GM12878 (cell line): ENCODE results near the gene MFN2. TPM values are rescaled to one million over a fixed set of nuclear protein-coding genes. Genes with fewer than 3 reads are reported as not detected.

ENCODE experiments used
- ATAC-seq: fragments of 200-7000 bp; cut with Tn5 transposase; 3 replicates; pipeline ENCODE4 v1.9.1; 2020; ENCODE audit warnings: mild to moderate bottlenecking, moderate library complexity
- BruUV-seq: library from RNA; stranded (reverse); fragments of 400-500 nt; replicated peaks from 2 replicates; lab custom pipeline; 2021; lab: Mats Ljungman, UMichigan
- CTCF ChIA-PET: fragments of 300-600 bp; sonication (Branson Sonifier 250); formaldehyde crosslinking; extraction: SDS; loops from one replicate; lab custom pipeline; 2021; ENCODE audit warnings: inconsistent platforms; lab: Yijun Ruan, JAX
- POLR2A ChIA-PET: fragments of 350-600 bp; formaldehyde crosslinking; extraction: SDS; loops from one replicate; lab custom pipeline; 2021; ENCODE audit warnings: inconsistent platforms; lab: Charles Lee
- RAD21 ChIA-PET: fragments of 300-600 bp; sonication (Branson Sonifier 250); formaldehyde crosslinking; loops from one replicate; lab custom pipeline; 2023; ENCODE audit warnings: antibody characterized with exemption; ENCODE audit not compliant: unreplicated experiment; lab: Charles Lee
- SMC1A ChIA-PET: fragments of 300-600 bp; sonication (Branson Sonifier 250); formaldehyde crosslinking; loops from one replicate; lab custom pipeline; 2023; ENCODE audit not compliant: unreplicated experiment, uncharacterized antibody; lab: Charles Lee
- DNase-seq: peaks from one replicate; pipeline ENCODE4 v3.0.0-alpha.2; 2011; ENCODE audit warnings: low read depth, low spot score
- FAIRE-seq: peaks from 3 replicates; lab custom pipeline; 2011; peaks lifted over from hg19 to GRCh38; lab: Jason Lieb, UNC
- H2AFZ ChIP-seq: 2 replicates; pipeline ENCODE4 v1.6.0; 2011; ENCODE audit warnings: low read depth, low read length, control low read depth; ENCODE audit not compliant: control insufficient read depth
- H3K27ac ChIP-seq: 2 replicates; pipeline ENCODE4 v1.5.1; 2011; ENCODE audit warnings: control low read depth; ENCODE audit not compliant: control insufficient read depth, insufficient read depth
- H3K27me3 ChIP-seq, 2 experiments: replicated peaks in 1 of 2; 2 replicates each; pipeline versions ENCODE4 v1.6.0 to v1.6.1; 2011; ENCODE audit warnings: low read length in 1 of 2; ENCODE audit not compliant: control insufficient read depth in 2 of 2, insufficient read depth in 2 of 2
- H3K36me3 ChIP-seq, 2 experiments: 2 replicates each; pipeline ENCODE4 v1.5.1; 2011; ENCODE audit warnings: low read length in 1 of 2; ENCODE audit not compliant: control insufficient read depth in 2 of 2, insufficient read depth in 2 of 2
- H3K4me1 ChIP-seq: 2 replicates; pipeline ENCODE4 v1.6.1; 2011; ENCODE audit warnings: mild to moderate bottlenecking, low read length, moderate library complexity, mixed read lengths; ENCODE audit not compliant: control insufficient read depth, insufficient read depth
- H3K4me2 ChIP-seq: 2 replicates; pipeline ENCODE4 v1.6.0; 2011; ENCODE audit warnings: control low read depth; ENCODE audit not compliant: control insufficient read depth, insufficient read depth
- H3K4me3 ChIP-seq: fragments of 200-600 bp; sonication (generic); 2 replicates; pipeline ENCODE4 v1.5.1; 2016
- H3K79me2 ChIP-seq: 2 replicates; pipeline ENCODE4 v1.6.0; 2011; ENCODE audit warnings: low read length; ENCODE audit not compliant: control insufficient read depth, insufficient read depth
- H3K9ac ChIP-seq: 2 replicates; pipeline ENCODE4 v1.8.0; 2011; ENCODE audit warnings: low read length, control low read depth, mixed read lengths; ENCODE audit not compliant: control insufficient read depth, insufficient read depth
- H3K9me3 ChIP-seq: replicated peaks from 3 replicates; pipeline ENCODE4 v1.5.1; 2011; ENCODE audit warnings: mild to moderate bottlenecking, low read length; ENCODE audit not compliant: control insufficient read depth, insufficient read depth
- H4K20me1 ChIP-seq: 2 replicates; pipeline ENCODE4 v1.6.0; 2011; ENCODE audit not compliant: control insufficient read depth, insufficient read depth
- EED ChIP-seq: sonication (generic); IDR thresholded peaks from 2 replicates; pipeline ENCODE4 v1.6.1; 2016; ENCODE audit warnings: antibody characterized with exemption, low read depth
- FOS ChIP-seq: IDR thresholded peaks from 3 replicates; pipeline ENCODE4 v1.6.1; 2011; ENCODE audit warnings: borderline replicate concordance; ENCODE audit not compliant: insufficient read length; ENCODE audit errors: extremely low read depth
- JUNB ChIP-seq: IDR thresholded peaks from 2 replicates; pipeline ENCODE4 v1.6.1; 2016; ENCODE audit warnings: antibody characterized with exemption, mild to moderate bottlenecking
- JUND ChIP-seq: IDR thresholded peaks from 2 replicates; pipeline ENCODE4 v1.6.1; 2012; ENCODE audit warnings: low read depth, mild to moderate bottlenecking, low read length, improper control_type of control experiment, moderate library complexity
- MEF2A ChIP-seq: IDR thresholded peaks from 2 replicates; pipeline ENCODE4 v1.6.1; 2011; ENCODE audit warnings: low read depth, mild to moderate bottlenecking, low read length, moderate library complexity; ENCODE audit not compliant: insufficient read depth
- NFYB ChIP-seq: IDR thresholded peaks from 2 replicates; pipeline ENCODE4 v1.6.1; 2011; ENCODE audit warnings: low read depth, mild to moderate bottlenecking, low read length, improper control_type of control experiment, moderate library complexity; ENCODE audit not compliant: insufficient read depth
- PAX8 ChIP-seq: fragments of 450-650 bp; IDR thresholded peaks from 2 replicates; pipeline ENCODE4 v1.6.1; 2017; ENCODE audit warnings: mild to moderate bottlenecking, moderate library complexity
- SMARCA5 ChIP-seq: fragments of 450-650 bp; IDR thresholded peaks from 2 replicates; pipeline ENCODE4 v1.6.1; 2017; ENCODE audit warnings: mild to moderate bottlenecking
- SUZ12 ChIP-seq: fragments of 200-600 bp; sonication (generic); IDR thresholded peaks from one replicate; pipeline ENCODE4 v1.6.1; 2018; ENCODE audit warnings: antibody characterized with exemption, mild to moderate bottlenecking; ENCODE audit not compliant: unreplicated experiment
- TARDBP ChIP-seq: IDR thresholded peaks from 2 replicates; pipeline ENCODE4 v1.6.1; 2016; ENCODE audit warnings: borderline replicate concordance
- TCF7 ChIP-seq: IDR thresholded peaks from 2 replicates; pipeline ENCODE4 v1.6.1; 2014; ENCODE audit warnings: antibody characterized with exemption, borderline replicate concordance
- WGBS: methylation state at CpG from one replicate; pipeline ENCODE4 v1.1.6; 2016; ENCODE audit warnings: low lambda C conversion rate; ENCODE audit not compliant: insufficient replicate concordance, insufficient coverage; ENCODE audit errors: missing lambda C conversion rate; 5-methylcytosine and 5-hydroxymethylcytosine counted together
- in situ Hi-C: fragments of 300-500 bp; cut with MboI; formaldehyde crosslinking; loops from 9 replicates; pipeline ENCODE4 v1.14.3; 2018; ENCODE audit warnings: mixed read lengths
- intact Hi-C: fragments of 100-400 bp; cut with micrococcal nuclease; formaldehyde crosslinking; loops from one replicate; pipeline ENCODE4 v1.14.2; 2022; ENCODE audit not compliant: unreplicated experiment
- polyA plus RNA-seq, 11 experiments: library from polyadenylated mRNA; depleted of rRNA in 4 of 11; unstranded in 6 of 11; stranded (reverse) in 5 of 11; fragments of >200 nt; fragmentation: Nextera tagmentation in 4 of 11; fragmentation: Illumina TruSeq in 1 of 11; extraction: Ambion mirVana in 4 of 11; extraction: Trizol in 1 of 11; gene quantifications; 1 replicate in 1 of 11; 2 replicates in 10 of 11; pipeline versions ENCODE4 v1.2.1 to v1.2.3, GENCODE V29; 2011 to 2016; ENCODE audit warnings: inconsistent platforms in 2 of 11, missing spikeins in 2 of 11, low read depth in 1 of 11
- total RNA-seq, 4 experiments: library from RNA; depleted of rRNA in 3 of 4; stranded (reverse); fragments of >200 nt in 3 of 4; fragmentation: Illumina TruSeq in 1 of 4; extraction: Trizol in 1 of 4; gene quantifications; 2 replicates each; pipeline versions ENCODE4 v1.2.1 to v1.2.3, GENCODE V29; 2013 to 2021

The MFN2 gene
- total and polyA plus RNA-seq, 10 of the 15 experiments (the other 5 are each of a cell fraction or from before 2014, with no cell fraction given) = 5.3 to 64.4 (median 48.1) TPM

- CTCF ChIA-PET = no interaction called here
- Histone ChIP-seq H2AFZ (no peak overlapping the region), H4K20me1 (no peaks in the 10 kb centered on the region), H3K27ac (no peak overlapping the region), H3K9me3 (peaks cover 4% of the 10 kb centered on the region; the same call in 1 of the 3 replicates), H3K79me2 (no peaks in the 10 kb centered on the region), H3K4me1 (no peaks in the 10 kb centered on the region), H3K27me3 (no peaks in the 10 kb centered on the region), H3K4me2 (no peak overlapping the region), H3K9ac (no peak overlapping the region), H3K36me3 (peaks cover 0 to 12% of the 10 kb centered on the region in 2 experiments), H3K4me3 (no peak overlapping the region)
- RAD21 ChIA-PET = no interaction called here
- SMC1A ChIA-PET = no interaction called here
- BruUV-seq = TSS peak; percentile 44
- intact Hi-C loops (no loop called here), in situ Hi-C loops (no loop called here)
- no peak for TF ChIP-seq TCF7
- no peak for TF ChIP-seq TARDBP
- TF ChIP-seq SMARCA5 = no peak
- no peak for TF ChIP-seq NFYB
- TF ChIP-seq SUZ12 = no peak
- TF ChIP-seq JUND = no peak
- no peak for TF ChIP-seq EED
- TF ChIP-seq FOS = no peak
- TF ChIP-seq PAX8 = no peak
- no peak for TF ChIP-seq JUNB
- no peak for TF ChIP-seq MEF2A
- WGBS = 85% methylated on average over 3 of the region's 3 CpGs
- FAIRE-seq (no peak), ATAC-seq (no peak), DNase-seq (no peak)
- POLR2A ChIA-PET = interaction anchor here (0.7 kb wide), 1 partner anchor 28 kb away, joined by 3 read pairs; no protein-coding TSS in a partner anchor
Observed at GRCh38 chr1:11946647-11947046, 33.6 kb upstream of the MFN2 start.
